Ovary (tissue), 3 donors: Measurements from ENCODE around the gene DOCK10.

Experiments
- CTCF ChIP-seq, 3 donors: fragments of 450-650 bp in 2 of 3; fragments of 200-600 bp in 1 of 3; IDR thresholded peaks; one replicate each; pipeline versions ENCODE4 v1.5.1 to v1.8.0; 2016 to 2022; ENCODE audit warnings: antibody characterized with exemption in 3 of 3, mild to moderate bottlenecking in 1 of 3
- EP300 ChIP-seq: sonication (generic); formaldehyde crosslinking; IDR thresholded peaks from one replicate; pipeline ENCODE4 v1.6.1; 2017; ENCODE audit warnings: antibody characterized with exemption
- POLR2A ChIP-seq: fragments of 450-650 bp; IDR thresholded peaks from one replicate; pipeline ENCODE4 v1.6.1; 2017; ENCODE audit warnings: antibody characterized with exemption, mild to moderate bottlenecking, moderate library complexity
- donor health status: DM: no; HTN: no; CAD: no.

- TF ChIP-seq CTCF (IDR thresholded peaks at IDR 0.05) (no peak), POLR2A (no peak), EP300 (no peak)
Observed at GRCh38 chr2:225090746-225091145, 48.5 kb upstream of the DOCK10 start.
